Neural cell (in vitro differentiated cells): ENCODE results near the gene AHNAK2. TPM values are rescaled to one million over a fixed set of nuclear protein-coding genes. Genes with fewer than 3 reads are reported as not detected.

Experiments used
- H2AFZ ChIP-seq: fragments of 200-600, 300-800 bp; sonication (generic), shearing (Covaris generic); 2 replicates; pipeline ENCODE4 v1.6.0; 2014; ENCODE audit warnings: low read depth, mild to moderate bottlenecking, antibody characterized with exemption, low read length, moderate library complexity
- H3F3A ChIP-seq: fragments of 200-600 bp; shearing (Covaris generic); 2 replicates; pipeline ENCODE4 v1.6.1; 2016; ENCODE audit warnings: mild to moderate bottlenecking, moderate library complexity, mixed read lengths, antibody characterized with exemption, low read length; ENCODE audit not compliant: insufficient read depth, poor library complexity, severe bottlenecking
- H3K27ac ChIP-seq: fragments of 200-600, 300-800 bp; sonication (generic), shearing (Covaris generic); 2 replicates; pipeline ENCODE4 v1.5.1; 2014; ENCODE audit warnings: mild to moderate bottlenecking, low read length, moderate library complexity
- H3K27me3 ChIP-seq: fragments of 300-800, 200-600 bp; sonication (generic), shearing (Covaris generic); 2 replicates; pipeline ENCODE4 v1.6.0; 2014; ENCODE audit warnings: mild to moderate bottlenecking, low read depth, low read length, moderate library complexity; ENCODE audit not compliant: insufficient read depth
- H3K36me3 ChIP-seq: fragments of 300-800, 200-600 bp; sonication (generic), shearing (Covaris generic); 2 replicates; pipeline ENCODE4 v1.5.1; 2014; ENCODE audit warnings: mild to moderate bottlenecking, antibody characterized with exemption, low read length, moderate library complexity; ENCODE audit not compliant: insufficient read depth
- H3K4me2 ChIP-seq: fragments of 300-800, 200-600 bp; sonication (generic), shearing (Covaris generic); 2 replicates; pipeline ENCODE4 v1.6.0; 2014; ENCODE audit warnings: mild to moderate bottlenecking, low read length
- H3K4me3 ChIP-seq: fragments of 300-800, 200-600 bp; sonication (generic), shearing (Covaris generic); 2 replicates; pipeline ENCODE4 v1.5.1; 2014; ENCODE audit warnings: mild to moderate bottlenecking, low read length, moderate library complexity
- H3K79me2 ChIP-seq: fragments of 200-600 bp; shearing (Covaris generic); replicated peaks from 2 replicates; pipeline ENCODE4 v1.6.0; 2014; ENCODE audit warnings: mild to moderate bottlenecking, low read length, moderate library complexity; ENCODE audit not compliant: insufficient read depth
- H3K9ac ChIP-seq: fragments of 300-800, 200-600 bp; sonication (generic), shearing (Covaris generic); 2 replicates; pipeline ENCODE4 v1.6.1; 2016; ENCODE audit warnings: mild to moderate bottlenecking, low read length, mixed read lengths
- H3K9me2 ChIP-seq: fragments of 200-600 bp; shearing (Covaris generic); 2 replicates; pipeline ENCODE4 v1.6.1; 2016; ENCODE audit warnings: mild to moderate bottlenecking, low read length, mixed read lengths; ENCODE audit not compliant: insufficient read depth
- H3K9me3 ChIP-seq: fragments of 200-600, 300-800 bp; sonication (generic), shearing (Covaris generic); 2 replicates; pipeline ENCODE4 v1.6.1; 2016; ENCODE audit warnings: mild to moderate bottlenecking, mixed run types, low read length, moderate library complexity, mixed read lengths
- H4K20me1 ChIP-seq: fragments of 200-600 bp; shearing (Covaris generic); 2 replicates; pipeline ENCODE4 v1.6.1; 2016; ENCODE audit warnings: mild to moderate bottlenecking, mixed run types; ENCODE audit not compliant: insufficient read depth
- CTCF ChIP-seq: fragments of 450-650 bp; IDR thresholded peaks from 2 replicates; pipeline ENCODE4 v1.5.1; 2014; ENCODE audit warnings: antibody characterized with exemption, mild to moderate bottlenecking, moderate library complexity; ENCODE audit not compliant: poor library complexity, severe bottlenecking
- EP300 ChIP-seq: fragments of 450-650 bp; conservative IDR thresholded peaks from 2 replicates; pipeline ENCODE4 v1.6.1; 2014; ENCODE audit warnings: antibody characterized with exemption, mild to moderate bottlenecking, moderate library complexity; ENCODE audit not compliant: poor library complexity, severe bottlenecking
- EZH2 ChIP-seq: fragments of 200-600, 300-800 bp; shearing (Covaris generic), sonication (generic); IDR thresholded peaks from 2 replicates; pipeline ENCODE4 v1.6.1; 2014; ENCODE audit warnings: antibody characterized with exemption, low read length, borderline replicate concordance, mild to moderate bottlenecking; ENCODE audit not compliant: insufficient read depth, poor library complexity, severe bottlenecking
- MXI1 ChIP-seq: fragments of 450-650 bp; conservative IDR thresholded peaks from 2 replicates; pipeline ENCODE4 v1.6.1; 2014; ENCODE audit warnings: antibody characterized with exemption, mild to moderate bottlenecking; ENCODE audit not compliant: poor library complexity, severe bottlenecking
- POLR2AphosphoS5 ChIP-seq: IDR thresholded peaks from 2 replicates; pipeline ENCODE4 v1.6.1; 2012
- RAD21 ChIP-seq: fragments of 450-650 bp; conservative IDR thresholded peaks from 2 replicates; pipeline ENCODE4 v1.6.1; 2014; ENCODE audit warnings: antibody characterized with exemption, mild to moderate bottlenecking, moderate library complexity
- REST ChIP-seq: IDR thresholded peaks from 2 replicates; pipeline ENCODE4 v1.6.1; 2012; ENCODE audit warnings: borderline replicate concordance
- SMC3 ChIP-seq: fragments of 450-650 bp; conservative IDR thresholded peaks from 2 replicates; pipeline ENCODE4 v1.6.1; 2014; ENCODE audit warnings: antibody characterized with exemption, mild to moderate bottlenecking, moderate library complexity; ENCODE audit not compliant: poor library complexity
- TAF1 ChIP-seq: IDR thresholded peaks from 2 replicates; pipeline ENCODE4 v1.6.1; 2012; ENCODE audit warnings: low read depth
- polyA plus RNA-seq: library from polyadenylated mRNA; depleted of rRNA; stranded (reverse); fragments of >200 nt; gene quantifications from 2 replicates; pipeline ENCODE4 v1.2.3, GENCODE V29; 2014

Gene AHNAK2
- polyA plus RNA-seq, 1 donor from 2014 or later = 1.4 TPM

GRCh38 chr14:104982548-104983230, 4.5 kb upstream of the AHNAK2 start:
- Histone ChIP-seq H3K27me3 (peaks cover 11% of the 10 kb centered on the region), H3K9me3 (no peaks in the 10 kb centered on the region), H4K20me1 (no peaks in the 10 kb centered on the region), H3F3A (no peaks in the 10 kb centered on the region), H3K27ac (no peak overlapping the region), H3K9ac (no peak overlapping the region), H3K4me3 (no peak overlapping the region), H2AFZ (no peak overlapping the region), H3K4me2 (no peak overlapping the region), H3K36me3 (no peaks in the 10 kb centered on the region), H3K9me2 (no peaks in the 10 kb centered on the region), H3K79me2 (no peaks in the 10 kb centered on the region)
- TF ChIP-seq TAF1 = no peak
- TF ChIP-seq MXI1 = no peak
- TF ChIP-seq REST = no peak
- no peak for TF ChIP-seq RAD21
- no peak for TF ChIP-seq POLR2AphosphoS5
- no peak for TF ChIP-seq SMC3
- TF ChIP-seq CTCF = no peak
- TF ChIP-seq EZH2 = no peak
- no peak for TF ChIP-seq EP300

GRCh38 chr14:104981699-104982541, 3.7 kb upstream of the AHNAK2 start:
- no peak overlapping the region for H2AFZ ChIP-seq
- no peaks in the 10 kb centered on the region for H3K79me2 ChIP-seq
- no peaks in the 10 kb centered on the region for H3K9me2 ChIP-seq
- no peak overlapping the region for H3K4me2 ChIP-seq
- no peak overlapping the region for H3K4me3 ChIP-seq
- H3K27me3 ChIP-seq = peaks cover 19% of the 10 kb centered on the region
- H3K36me3 ChIP-seq = no peaks in the 10 kb centered on the region
- H4K20me1 ChIP-seq = no peaks in the 10 kb centered on the region
- TF ChIP-seq REST (no peak), CTCF (no peak), SMC3 (no peak), EZH2 (no peak), EP300 (no peak), RAD21 (no peak), MXI1 (no peak), POLR2AphosphoS5 (no peak), TAF1 (no peak)
- no peaks in the 10 kb centered on the region for H3K9me3 ChIP-seq
- H3F3A ChIP-seq = no peaks in the 10 kb centered on the region
- H3K9ac ChIP-seq = no peak overlapping the region
- no peak overlapping the region for H3K27ac ChIP-seq
